Measurements from ENCODE around the gene AMBP.

AMBP gene

GRCh38 chr9:114120192-114121014 lies 42.3 kb upstream of the AMBP start:
- Histone ChIP-seq H4K20me1 (ENCODE audit: insufficient read depth) (no peaks in the 10 kb centered on the region), H3K27ac (no peak overlapping the region), H3K9ac (no peak overlapping the region)

GRCh38 chr9:114119242-114120191 lies 41.4 kb upstream of the AMBP start:
- Histone ChIP-seq H4K20me1 (ENCODE audit: insufficient read depth) (no peaks in the 10 kb centered on the region), H3K4me3 (IDR thresholded peaks at IDR 0.05; ENCODE audit: insufficient read depth, low read depth, low read length) (no peak overlapping the region), H3K27me3 (ENCODE audit: insufficient read depth, low read depth) (no peaks in the 10 kb centered on the region), H2AFZ (ENCODE audit: low read depth) (no peak overlapping the region), H3K4me2 (no peak overlapping the region), H3K27ac (no peak overlapping the region), H3K9ac (no peak overlapping the region), H3K79me2 (ENCODE audit: insufficient read depth, low read depth) (no peaks in the 10 kb centered on the region), H3K4me1 (ENCODE audit: low read depth, poor library complexity, severe bottlenecking) (no peaks in the 10 kb centered on the region), H3K36me3 (ENCODE audit: insufficient read depth) (no peaks in the 10 kb centered on the region)
- no peak for TF ChIP-seq CTCF (conservative IDR thresholded peaks at IDR 0.05; ENCODE audit: low read depth, low read length)

More at GRCh38 chr9:114120192-114121014, 42.3 kb upstream of the AMBP start:
- Histone ChIP-seq H3K4me3 (IDR thresholded peaks at IDR 0.05; ENCODE audit: insufficient read depth, low read depth, low read length) (no peak overlapping the region), H3K27me3 (ENCODE audit: insufficient read depth, low read depth) (no peaks in the 10 kb centered on the region), H3K4me2 (no peak overlapping the region), H3K4me1 (ENCODE audit: low read depth, poor library complexity, severe bottlenecking) (no peaks in the 10 kb centered on the region), H2AFZ (ENCODE audit: low read depth) (no peak overlapping the region), H3K36me3 (ENCODE audit: insufficient read depth) (no peaks in the 10 kb centered on the region), H3K79me2 (ENCODE audit: insufficient read depth, low read depth) (no peaks in the 10 kb centered on the region)
- no peak for TF ChIP-seq CTCF (conservative IDR thresholded peaks at IDR 0.05; ENCODE audit: low read depth, low read length)

GRCh38 chr9:114117996-114118830 lies 40.1 kb upstream of the AMBP start:
- H3K79me2 ChIP-seq (ENCODE audit: insufficient read depth, low read depth): no peaks in the 10 kb centered on the region
- no peak overlapping the region for H3K27ac ChIP-seq
- H4K20me1 ChIP-seq (ENCODE audit: insufficient read depth): no peaks in the 10 kb centered on the region
- H2AFZ ChIP-seq (ENCODE audit: low read depth): no peak overlapping the region
- H3K36me3 ChIP-seq (ENCODE audit: insufficient read depth): no peaks in the 10 kb centered on the region
- no peak overlapping the region for H3K4me2 ChIP-seq
- no peak overlapping the region for H3K9ac ChIP-seq
- H3K4me1 ChIP-seq (ENCODE audit: low read depth, poor library complexity, severe bottlenecking): no peaks in the 10 kb centered on the region
- H3K4me3 ChIP-seq (IDR thresholded peaks at IDR 0.05; ENCODE audit: insufficient read depth, low read depth, low read length): no peak overlapping the region
- TF ChIP-seq CTCF (conservative IDR thresholded peaks at IDR 0.05; ENCODE audit: low read depth, low read length): no peak
- H3K27me3 ChIP-seq (ENCODE audit: insufficient read depth, low read depth): no peaks in the 10 kb centered on the region

GRCh38 chr9:114117614-114117995 lies 39.5 kb upstream of the AMBP start:
- Histone ChIP-seq H3K9ac (no peak overlapping the region), H3K4me1 (ENCODE audit: low read depth, poor library complexity, severe bottlenecking) (no peaks in the 10 kb centered on the region), H3K4me2 (no peak overlapping the region), H3K79me2 (ENCODE audit: insufficient read depth, low read depth) (no peaks in the 10 kb centered on the region), H4K20me1 (ENCODE audit: insufficient read depth) (no peaks in the 10 kb centered on the region), H3K27me3 (ENCODE audit: insufficient read depth, low read depth) (no peaks in the 10 kb centered on the region), H3K27ac (no peak overlapping the region), H2AFZ (ENCODE audit: low read depth) (no peak overlapping the region), H3K4me3 (IDR thresholded peaks at IDR 0.05; ENCODE audit: insufficient read depth, low read depth, low read length) (no peak overlapping the region), H3K36me3 (ENCODE audit: insufficient read depth) (no peaks in the 10 kb centered on the region)
- no peak for TF ChIP-seq CTCF (conservative IDR thresholded peaks at IDR 0.05; ENCODE audit: low read depth, low read length)

Data from KMS-11 (cell line).